ENCODE measurements around the gene IPO13.

IPO13 gene

DNA sequence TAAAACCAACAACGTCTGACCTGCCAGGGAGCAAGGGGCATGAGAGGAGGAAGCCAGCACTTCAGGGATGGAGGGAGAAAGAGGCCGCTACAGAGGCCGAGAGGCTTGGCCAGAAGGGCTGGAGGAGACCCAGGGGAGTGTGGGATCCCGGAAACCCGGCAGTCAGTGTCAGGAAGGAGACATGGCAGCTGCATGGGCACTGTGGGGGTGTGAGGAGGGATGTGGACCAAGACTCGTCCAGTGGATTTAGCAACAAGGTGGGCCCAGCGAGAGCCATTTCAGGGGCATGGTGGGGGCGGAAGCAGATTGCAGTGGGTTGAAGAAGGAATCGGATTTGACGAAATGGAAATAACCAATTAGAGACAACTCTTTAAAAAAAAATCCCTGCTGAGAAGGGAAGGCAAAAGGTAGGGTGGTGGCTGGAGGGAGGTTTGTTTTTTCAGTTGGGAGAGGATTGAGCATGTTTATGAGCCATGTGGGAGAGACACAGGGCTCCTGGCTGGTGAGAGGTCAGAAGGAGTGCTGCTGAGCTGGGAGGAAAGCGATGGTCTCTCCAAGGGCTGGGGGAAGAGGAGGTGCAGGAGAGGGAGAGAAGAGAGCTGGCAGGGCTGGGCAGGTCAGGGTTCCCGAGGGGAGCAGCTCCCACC lies 36.6 kb downstream of the IPO13 start:
- DNase-seq (ENCODE audit: insufficient read length, low spot score) (no peak), FAIRE-seq (no peak)

DNA sequence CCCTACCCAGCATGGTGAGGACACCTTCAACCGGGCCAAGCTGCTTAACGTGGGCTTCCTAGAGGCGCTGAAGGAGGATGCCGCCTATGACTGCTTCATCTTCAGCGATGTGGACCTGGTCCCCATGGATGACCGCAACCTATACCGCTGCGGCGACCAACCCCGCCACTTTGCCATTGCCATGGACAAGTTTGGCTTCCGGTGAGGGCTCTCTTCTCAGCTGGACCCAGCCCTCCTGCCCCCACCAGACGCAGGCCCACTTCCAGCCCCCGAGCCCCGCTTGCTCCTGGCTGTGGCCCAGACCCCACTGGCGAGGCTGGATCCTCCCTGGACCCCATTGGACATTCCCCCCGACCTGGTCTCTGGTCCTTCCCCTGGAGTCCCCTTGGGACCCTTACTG lies 38.1 kb downstream of the IPO13 start:
- FAIRE-seq = no peak
- DNase-seq (ENCODE audit: insufficient read length, low spot score) = no peak

DNA sequence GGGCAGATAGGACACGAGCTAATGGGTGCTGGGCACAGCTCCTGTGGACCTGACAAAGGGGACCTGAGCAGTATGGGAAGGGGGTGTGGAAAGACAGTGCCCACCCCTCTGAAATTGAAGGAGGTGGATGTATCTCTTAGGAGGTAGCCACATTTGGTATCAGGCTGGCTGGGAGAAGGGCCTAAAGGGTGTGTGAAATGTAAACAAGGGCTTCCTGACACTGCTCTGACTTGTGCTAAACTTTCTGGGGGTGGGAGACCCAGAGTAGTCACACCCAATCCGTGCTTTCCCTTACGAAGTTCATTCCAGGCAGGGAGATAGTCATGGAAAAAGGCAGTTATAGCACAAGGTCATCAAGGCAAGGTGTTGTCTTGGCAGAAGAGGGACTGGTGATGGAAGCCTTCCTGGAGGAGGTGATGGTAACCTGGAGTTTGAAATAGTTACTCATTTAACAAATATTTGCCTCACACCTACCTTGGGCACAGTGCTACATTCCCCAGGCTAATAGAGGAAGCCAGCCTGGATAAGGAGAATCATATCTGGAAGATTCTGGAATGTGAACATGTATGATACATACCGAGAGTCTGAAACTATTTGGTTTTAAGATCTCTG lies 39.3 kb downstream of the IPO13 start:
- FAIRE-seq (no peak), DNase-seq (ENCODE audit: insufficient read length, low spot score) (no peak)

DNA sequence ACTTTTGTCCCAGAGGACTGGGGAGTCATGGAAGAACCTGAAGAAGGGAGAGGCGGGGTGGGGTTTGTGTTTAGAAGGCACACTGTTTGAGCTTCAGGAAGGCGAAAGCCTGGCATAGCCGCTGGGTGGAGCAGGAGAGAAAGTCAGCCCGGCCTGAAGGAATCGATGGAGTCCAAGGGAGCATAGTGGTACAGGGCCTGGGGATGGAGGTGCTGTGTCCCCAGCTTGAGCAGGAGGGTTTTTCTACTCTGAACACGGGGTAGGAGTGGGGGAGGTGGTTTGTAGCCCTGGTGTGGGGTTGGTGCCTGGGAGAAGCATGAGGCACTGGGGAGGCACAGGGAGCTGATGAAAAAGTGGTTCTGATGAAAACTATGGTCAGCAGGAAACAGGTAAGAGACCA lies 40.0 kb downstream of the IPO13 start:
- no peak for FAIRE-seq
- DNase-seq (ENCODE audit: insufficient read length, low spot score) = no peak

DNA sequence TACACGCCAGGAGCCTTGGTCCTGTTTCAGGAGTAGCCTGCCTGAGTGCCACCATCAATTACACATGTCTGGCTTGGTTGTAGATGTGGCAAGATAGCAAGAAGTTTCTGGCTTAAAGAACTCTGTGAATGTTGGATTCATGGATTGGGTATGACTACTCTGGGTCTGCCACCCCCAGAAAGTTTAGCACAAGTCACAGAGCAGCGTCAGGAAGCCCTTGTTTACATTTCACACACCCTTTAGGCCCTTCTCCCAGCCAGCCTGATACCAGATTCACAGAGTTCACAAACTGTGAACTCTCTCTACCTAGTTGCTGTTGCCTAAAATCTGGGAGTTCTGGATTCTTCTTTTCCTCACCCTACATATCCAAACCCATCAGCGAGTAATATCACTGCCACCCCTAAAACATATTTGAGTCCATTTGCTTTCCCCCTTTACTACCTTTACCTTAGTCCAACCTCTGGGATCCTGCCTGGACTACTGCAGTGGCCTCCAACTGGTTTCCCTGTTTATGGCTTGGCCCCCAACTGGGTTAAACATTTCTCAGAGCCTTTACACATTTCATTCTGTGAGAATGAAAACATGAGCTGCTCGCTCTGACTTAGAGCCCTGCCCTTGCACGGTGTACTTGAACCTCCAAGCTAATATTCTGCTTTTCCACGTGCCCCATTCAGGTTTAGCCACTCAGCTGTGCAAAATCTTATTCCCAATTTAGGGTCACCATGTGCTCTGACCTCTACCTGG lies 40.6 kb downstream of the IPO13 start:
- DNase-seq (ENCODE audit: insufficient read length, low spot score) = no peak

DNA sequence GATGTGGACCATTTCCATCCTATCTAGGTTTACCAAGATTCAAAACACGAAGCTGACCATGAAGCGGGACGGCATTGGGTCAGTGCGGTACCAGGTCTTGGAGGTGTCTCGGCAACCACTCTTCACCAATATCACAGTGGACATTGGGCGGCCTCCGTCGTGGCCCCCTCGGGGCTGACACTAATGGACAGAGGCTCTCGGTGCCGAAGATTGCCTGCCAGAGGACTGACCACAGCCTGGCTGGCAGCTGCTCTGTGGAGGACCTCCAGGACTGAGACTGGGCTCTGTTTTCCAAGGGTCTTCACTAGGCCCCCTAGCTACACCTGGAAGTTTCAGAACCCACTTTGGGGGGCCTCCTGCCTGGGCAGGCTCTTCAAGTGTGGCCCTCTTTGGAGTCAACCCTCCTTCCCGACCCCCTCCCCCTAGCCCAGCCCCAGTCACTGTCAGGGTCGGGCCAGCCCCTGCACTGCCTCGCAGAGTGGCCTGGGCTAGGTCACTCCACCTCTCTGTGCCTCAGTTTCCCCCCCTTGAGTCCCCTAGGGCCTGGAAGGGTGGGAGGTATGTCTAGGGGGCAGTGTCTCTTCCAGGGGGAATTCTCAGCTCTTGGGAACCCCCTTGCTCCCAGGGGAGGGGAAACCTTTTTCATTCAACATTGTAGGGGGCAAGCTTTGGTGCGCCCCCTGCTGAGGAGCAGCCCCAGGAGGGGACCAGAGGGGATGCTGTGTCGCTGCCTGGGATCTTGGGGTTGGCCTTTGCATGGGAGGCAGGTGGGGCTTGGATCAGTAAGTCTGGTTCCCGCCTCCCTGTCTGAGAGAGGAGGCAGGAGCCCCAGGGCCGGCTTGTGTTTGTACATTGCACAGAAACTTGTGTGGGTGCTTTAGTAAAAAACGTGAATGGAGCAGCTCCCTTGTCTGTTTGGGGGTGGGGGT lies 43.8 kb downstream of the IPO13 start:
- DNase-seq (ENCODE audit: insufficient read length, low spot score) = no peak

More for the DNA sequence above, 40.6 kb downstream of the IPO13 start:
- FAIRE-seq = no peak

DNA sequence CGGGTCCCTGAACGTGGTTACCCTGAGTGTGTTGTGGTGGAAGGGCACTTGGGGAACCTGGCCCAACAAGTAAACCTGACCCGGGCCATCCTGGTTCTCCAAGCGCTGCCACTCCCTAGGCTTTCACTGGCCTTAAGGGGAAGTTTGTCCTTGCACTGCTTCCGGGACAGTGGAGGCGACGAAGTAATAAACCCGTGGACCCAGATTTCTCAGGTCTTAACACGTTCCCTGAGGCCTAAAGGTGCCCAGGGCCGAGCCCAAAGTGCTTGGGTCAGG lies 44.4 kb downstream of the IPO13 start:
- peak; percentile 88 for FAIRE-seq
- DNase-seq (ENCODE audit: insufficient read length, low spot score) = no peak

More for the DNA sequence above, 43.8 kb downstream of the IPO13 start:
- no peak for FAIRE-seq

DNA sequence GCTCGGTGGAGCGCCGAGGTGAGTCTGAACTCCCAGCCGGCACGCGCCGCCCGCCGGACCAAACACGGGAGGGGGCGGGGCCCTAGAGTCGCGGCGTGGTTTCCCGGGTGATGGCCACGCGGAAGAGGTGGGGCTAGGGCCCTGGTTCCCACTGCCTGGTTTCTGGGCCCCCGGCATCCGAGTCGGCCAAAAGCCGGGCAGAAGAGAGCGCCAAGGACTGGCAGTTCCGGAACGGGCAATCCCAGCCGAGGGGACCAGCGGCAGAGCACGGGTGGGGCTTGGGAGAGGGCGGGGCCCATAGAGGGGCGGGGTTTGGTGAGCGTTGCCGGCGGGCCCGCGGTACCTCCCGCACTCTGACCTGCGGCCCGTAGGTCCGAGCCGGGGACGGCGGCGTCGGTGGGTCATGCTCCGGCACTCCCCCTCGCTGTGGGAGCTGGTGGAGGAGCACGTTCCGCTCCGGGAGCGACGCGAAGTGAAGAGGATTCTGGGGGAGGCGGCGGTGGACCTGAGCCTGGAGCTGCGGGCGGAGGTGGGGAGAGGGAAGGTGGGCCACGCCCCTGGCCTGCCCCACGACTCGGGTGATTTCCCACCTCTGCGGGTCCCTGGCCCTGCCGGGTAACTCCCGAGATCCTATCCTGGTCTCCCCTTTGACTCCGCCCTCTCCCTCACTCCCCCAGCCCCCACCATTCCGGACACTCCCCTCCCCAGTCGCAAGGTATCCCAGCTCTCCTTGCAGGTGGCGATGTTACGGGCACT lies 44.9 kb downstream of the IPO13 start, which contains the start of gene CCDC24:
CCDC24 (plus strand) TSS at position 124 of the 756 bp plus-strand sequence; CDS start at position 404, 280 bp downstream.
- DNase-seq (ENCODE audit: insufficient read length, low spot score) (peak; percentile 88), FAIRE-seq (peak; percentile 26)

DNA sequence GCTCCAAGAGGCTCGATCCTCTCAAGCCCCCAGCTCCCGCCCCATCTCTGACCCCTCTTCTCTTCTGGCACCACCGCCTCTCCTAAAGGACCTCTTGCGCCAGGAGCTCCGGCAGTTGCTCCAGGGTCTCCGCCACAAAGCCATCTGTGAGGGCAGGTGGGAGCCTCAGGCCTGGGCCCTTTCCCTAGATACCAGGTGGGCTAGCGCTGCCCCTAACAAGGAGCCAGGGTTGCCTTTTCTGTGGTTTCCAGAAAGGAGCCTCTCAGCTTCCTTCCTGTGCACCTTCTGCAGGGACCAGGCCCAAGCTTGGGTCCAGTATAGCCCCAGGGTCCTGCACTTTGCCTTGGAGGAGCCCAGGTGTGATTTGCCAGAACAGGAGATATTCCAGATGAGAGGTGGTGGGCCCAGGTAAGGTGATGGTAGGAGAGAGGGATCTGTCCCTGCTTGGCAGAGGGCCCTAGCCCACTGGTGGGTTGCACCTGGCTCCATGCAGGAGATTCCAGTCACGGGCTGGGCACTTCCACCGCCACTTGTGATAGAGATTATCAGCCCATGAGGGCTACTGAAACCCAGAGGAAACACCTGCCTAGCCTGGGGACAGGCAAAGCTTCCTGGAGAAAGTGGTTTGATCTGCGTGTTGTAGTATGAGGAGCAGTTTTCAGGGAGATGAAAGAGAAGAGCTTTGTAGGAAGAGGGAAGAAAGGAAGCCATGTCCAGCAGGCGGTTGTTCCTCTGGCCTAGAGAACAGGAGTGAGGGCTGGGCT lies 45.7 kb downstream of the IPO13 start:
- DNase-seq (ENCODE audit: insufficient read length, low spot score) = no peak

DNA sequence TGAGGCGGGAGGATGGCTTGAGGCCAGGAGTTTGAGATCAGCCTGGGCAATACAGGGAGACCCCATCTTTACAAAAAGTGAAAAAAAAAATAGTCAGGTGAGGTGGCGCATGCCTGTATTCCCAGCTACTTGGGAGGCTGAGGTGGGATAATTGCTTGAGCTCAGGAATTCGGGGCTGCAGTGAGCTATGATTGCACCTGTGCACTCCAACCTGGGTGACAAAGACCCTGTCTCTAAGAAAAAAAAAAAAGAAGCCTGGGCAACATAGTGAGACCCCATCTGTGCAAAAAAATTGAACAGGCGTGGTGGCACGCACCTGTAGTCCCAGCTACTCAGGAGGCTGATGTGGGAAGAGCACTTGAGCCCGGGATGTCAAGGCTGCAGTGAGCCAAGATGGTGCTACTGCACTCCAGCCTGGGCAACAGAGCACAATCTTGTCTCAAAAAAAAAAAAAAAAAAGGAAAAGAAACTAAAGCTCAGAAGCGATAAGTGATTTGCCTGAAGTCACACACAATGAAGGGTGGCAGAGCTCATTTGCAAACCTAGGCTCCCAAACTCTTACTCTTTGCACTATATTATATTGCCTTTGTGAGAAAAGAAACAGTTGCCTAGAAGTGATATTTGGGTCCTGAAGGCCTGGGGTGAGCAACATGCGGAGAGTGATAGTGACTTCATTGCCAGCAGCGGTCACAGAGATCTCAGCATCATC lies 46.6 kb downstream of the IPO13 start:
- FAIRE-seq = no peak
- no peak for DNase-seq (ENCODE audit: insufficient read length, low spot score)

More for the DNA sequence above, 45.7 kb downstream of the IPO13 start:
- no peak for FAIRE-seq

DNA sequence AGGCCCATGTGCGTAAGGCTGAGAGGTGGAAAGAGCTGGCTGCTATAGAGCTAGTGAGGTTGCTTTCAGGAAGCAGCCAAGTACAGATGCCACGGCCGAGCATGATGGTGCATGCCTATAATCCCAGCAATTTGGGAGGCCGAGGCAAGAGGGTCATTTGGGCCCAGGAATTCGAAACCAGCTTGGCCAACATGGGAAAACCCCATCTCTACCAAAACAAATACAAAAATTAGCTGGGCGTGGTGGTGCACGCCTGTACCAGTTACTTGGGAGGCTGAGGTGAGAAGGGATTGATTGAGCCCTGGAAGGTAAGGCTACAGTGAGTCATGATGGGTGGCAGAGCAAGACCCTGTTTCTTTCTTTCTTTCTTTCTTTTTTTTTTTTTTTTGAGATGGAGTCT lies 47.3 kb downstream of the IPO13 start:
- FAIRE-seq (no peak), DNase-seq (ENCODE audit: insufficient read length, low spot score) (no peak)

DNA sequence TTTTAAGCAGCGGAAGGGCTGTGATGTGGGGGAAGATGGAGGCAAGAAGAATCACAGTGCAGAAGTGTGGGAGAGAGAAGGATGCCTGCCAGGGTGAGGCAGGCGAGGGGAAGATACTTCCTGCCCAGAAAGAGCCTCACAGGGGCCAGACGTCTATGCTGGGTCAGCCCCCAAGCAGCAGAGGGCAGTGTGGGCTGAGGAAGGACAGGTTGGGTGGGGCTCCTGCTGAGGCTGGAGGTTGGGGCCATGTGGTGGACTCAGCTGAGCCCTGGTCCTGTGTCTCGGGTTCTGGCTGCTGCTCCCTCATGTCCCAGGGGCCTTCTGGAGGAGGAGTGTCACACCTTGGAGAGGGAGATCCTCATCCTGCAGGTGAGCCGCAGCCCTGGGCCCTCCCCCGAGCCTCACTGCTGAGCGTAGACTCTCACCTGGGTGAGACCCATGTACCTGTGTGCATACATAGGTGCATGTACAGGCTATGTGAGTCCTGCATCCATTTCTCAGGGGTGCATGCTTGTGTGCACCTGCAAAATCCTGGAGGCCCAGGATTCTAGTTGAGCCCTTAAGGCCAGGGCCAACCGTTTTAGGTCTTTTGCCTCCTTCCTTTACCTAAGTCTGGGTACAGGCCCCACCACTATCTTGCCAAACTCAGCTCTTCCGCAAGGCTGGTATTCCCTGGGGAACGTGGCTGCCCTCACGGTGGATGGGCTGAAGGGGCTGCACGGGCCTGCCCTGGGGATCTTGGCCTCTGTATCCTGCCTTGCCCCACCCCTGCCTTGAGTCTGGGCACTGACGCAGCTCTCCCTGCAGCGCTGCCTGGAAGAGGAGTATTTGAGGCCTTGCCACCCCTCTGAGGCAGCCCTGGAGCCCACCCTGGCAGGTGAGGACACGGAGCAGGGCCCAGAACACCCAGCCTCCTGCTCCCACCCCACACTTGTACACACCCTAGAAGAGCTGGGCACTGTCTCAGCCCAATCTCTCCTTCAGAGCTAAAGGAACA lies 48.3 kb downstream of the IPO13 start:
- FAIRE-seq = peak; percentile 79
- DNase-seq (ENCODE audit: insufficient read length, low spot score) = peak; percentile 28

DNA sequence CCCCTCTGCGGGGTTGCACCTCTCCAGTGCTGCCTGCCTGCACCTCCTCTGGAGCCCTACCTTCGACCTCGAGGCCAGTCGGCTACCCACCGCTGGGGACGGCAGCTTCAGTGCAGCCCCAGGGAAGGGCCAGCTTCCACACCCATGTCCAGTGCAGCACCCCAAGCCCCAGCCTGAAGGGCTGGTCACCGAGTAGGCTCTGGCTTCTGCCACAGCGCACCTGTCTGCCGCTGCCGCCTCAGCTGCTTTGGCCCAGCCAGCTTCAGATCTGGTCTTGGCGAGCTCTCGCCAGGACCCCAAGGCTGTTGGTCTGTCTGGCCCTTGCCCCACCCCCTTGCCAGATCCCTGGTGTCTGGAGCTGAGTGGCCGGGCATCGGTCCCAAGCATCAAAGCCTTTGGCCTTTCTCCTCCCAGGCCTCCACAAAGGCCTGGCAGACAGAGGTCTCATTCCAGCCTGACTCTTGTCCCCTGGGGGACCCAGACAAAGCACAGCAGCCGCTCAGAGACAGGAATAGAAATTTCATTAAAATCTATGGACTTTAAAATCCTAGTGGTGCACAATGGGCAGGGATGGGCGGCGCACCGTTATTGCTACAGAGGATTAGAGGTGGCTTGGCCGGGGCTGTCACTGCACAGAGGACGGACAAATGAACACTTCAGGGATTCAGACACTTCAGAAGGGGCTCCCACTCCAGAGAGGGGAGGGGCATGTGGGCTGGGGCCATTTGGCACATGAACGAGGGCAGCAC lies 49.4 kb downstream of the IPO13 start:
- FAIRE-seq (no peak), DNase-seq (ENCODE audit: insufficient read length, low spot score) (no peak)

DNA sequence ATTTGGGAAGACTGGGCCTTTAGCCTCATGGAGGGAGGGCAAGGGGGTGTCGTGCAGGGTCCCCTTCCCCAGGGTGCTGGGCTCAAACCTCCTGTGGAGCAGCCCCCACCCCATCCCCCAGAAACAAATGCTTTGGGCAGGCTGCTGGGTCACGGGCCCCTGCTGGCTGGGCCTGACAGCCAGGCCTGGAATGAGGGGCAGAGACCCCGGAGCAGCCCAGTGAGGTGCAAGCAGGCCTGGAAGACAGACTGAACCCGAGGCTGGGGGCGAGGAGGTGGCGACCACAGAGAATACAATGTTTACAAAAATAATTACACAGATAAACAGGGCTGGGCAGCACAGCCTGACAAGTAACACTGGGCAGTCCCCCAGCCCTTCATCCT lies 50.0 kb downstream of the IPO13 start:
- DNase-seq (ENCODE audit: insufficient read length, low spot score) = no peak
- FAIRE-seq = no peak

DNA sequence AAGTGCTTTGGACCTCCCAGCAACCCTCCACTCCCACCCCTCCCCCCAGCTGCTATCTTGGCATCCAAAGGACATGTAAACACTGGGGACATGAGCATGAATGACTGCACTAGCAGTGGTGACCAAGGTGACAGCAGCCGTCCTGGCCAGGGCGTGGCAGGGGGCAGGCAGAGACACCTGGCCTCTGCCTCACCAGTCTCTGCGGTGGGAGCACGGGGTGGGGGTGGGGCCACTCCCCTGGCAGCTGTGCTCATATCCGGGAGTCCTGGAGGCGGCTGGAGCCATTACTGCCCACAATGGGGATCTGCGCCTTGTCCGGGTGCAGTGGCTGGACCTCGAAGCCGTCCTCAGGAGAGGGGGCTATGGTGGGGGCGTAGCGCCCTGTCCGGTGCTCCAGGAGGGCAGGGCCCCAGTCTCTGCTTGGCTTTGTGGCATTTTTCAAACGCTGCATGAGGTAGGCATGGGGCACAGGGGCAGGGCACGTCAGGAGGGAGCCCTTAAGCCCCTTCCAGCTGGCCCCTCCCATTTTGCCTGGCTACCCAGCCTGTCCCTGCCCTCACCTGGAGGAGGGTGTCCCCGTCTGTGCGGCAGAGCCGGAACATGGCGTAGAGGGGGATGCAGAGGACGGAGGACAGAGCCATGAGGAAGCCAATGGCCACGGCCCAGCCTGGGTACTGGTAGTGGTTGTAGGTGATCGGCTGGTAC lies 50.7 kb downstream of the IPO13 start:
- FAIRE-seq (no peak), DNase-seq (ENCODE audit: insufficient read length, low spot score) (no peak)

DNA sequence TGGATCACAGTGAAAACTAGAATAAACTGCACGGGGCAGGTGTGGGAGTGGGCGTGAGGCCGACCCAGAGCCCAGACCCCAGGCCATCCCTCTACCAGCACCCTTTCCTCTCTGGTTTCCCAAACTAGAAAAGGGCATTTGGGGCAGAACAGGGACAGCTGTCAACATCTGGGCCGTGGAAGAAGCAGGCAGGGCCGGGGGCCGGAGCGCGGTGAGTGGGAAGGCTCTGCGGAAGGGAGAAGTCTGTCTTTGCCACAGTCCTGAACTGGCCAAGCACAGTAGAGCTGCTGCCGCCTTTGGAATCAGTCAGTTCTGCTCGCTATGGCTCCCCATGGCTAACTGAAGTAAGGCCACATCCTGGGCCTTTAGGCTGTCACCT lies 51.2 kb downstream of the IPO13 start:
- DNase-seq (ENCODE audit: insufficient read length, low spot score) (no peak), FAIRE-seq (no peak)

DNA sequence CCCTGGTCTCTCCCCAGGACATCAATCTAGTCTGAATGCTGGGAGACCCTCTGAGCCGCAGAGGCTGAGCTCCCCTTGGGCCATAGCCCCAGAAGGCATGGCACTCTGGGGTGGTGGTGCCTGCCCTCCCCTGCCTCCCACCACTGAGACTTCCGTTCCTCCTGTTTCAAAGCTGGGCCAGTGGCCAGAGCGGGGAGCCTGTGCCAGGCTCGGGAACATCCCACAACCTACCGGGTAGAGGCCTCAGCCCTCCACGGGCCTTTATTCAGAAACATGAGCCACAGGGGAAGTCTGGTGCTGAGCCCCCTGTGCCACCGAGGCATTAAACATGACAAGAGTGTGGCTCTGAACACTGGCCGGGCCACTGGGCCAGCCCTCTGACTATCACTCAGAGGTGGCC lies 52.7 kb downstream of the IPO13 start:
- FAIRE-seq (no peak), DNase-seq (ENCODE audit: insufficient read length, low spot score) (no peak)
